A549 (cell line): ENCODE data around the gene IFI27L1. TPM values are rescaled to one million over a fixed set of nuclear protein-coding genes. Genes with fewer than 3 reads are reported as not detected.
"Not testable (repeated sequence)": the region's sequence is repeated elsewhere in the genome, so short reads cannot be mapped to it uniquely, and the experiment has no call there.

Source experiments
- ATAC-seq, 2 experiments: fragments of 200-7000 bp in 1 of 2; fragments of >200 bp in 1 of 2; cut with Nextera tagmentation in 1 of 2; cut with Tn5 transposase in 1 of 2; 3 replicates each; pipeline versions ENCODE4 v1.8.0 to v1.9.1; 2018 to 2020; ENCODE audit warnings: mild to moderate bottlenecking in 1 of 2, moderate library complexity in 1 of 2
- CTCF ChIA-PET: fragments of 300-600 bp; sonication (Branson Sonifier 250); formaldehyde crosslinking; extraction: SDS; loops from one replicate; lab custom pipeline; 2021; ENCODE audit warnings: antibody characterized with exemption, inconsistent platforms; lab: Yijun Ruan, JAX
- POLR2A ChIA-PET: fragments of 350-600 bp; formaldehyde crosslinking; extraction: SDS; loops from one replicate; lab custom pipeline; 2021; ENCODE audit warnings: antibody characterized with exemption, inconsistent platforms; lab: Yijun Ruan, JAX
- DNase-seq, 2 experiments: peaks; one replicate each; pipeline versions ENCODE4 v3.0.0 to v3.0.0-alpha.2; 2011 to 2016; ENCODE audit warnings: low read depth in 1 of 2, low spot score in 1 of 2
- FAIRE-seq: peaks from 2 replicates; lab custom pipeline; 2011; peaks lifted over from hg19 to GRCh38; lab: Jason Lieb, UNC
- H3K27ac ChIP-seq, 2 experiments: fragments of >200 bp; sonication (Bioruptor Twin); formaldehyde crosslinking; 3 replicates each; pipeline ENCODE4 v1.5.1; 2016 to 2017
- H3K4me1 ChIP-seq: fragments of >200 bp; sonication (Bioruptor Twin); formaldehyde crosslinking; 3 replicates; pipeline ENCODE4 v1.6.1; 2016
- H3K4me2 ChIP-seq: fragments of >200 bp; sonication (Bioruptor Twin); formaldehyde crosslinking; 3 replicates; pipeline ENCODE4 v1.6.1; 2016
- H3K4me3 ChIP-seq: fragments of >200 bp; sonication (Bioruptor Twin); formaldehyde crosslinking; 3 replicates; pipeline ENCODE4 v1.5.1; 2016
- H3K9me3 ChIP-seq: fragments of >200 bp; sonication (Bioruptor Twin); formaldehyde crosslinking; 3 replicates; pipeline ENCODE4 v1.6.1; 2016
- ATOH8 ChIP-seq: fragments of 250-450 bp; sonication (Bioruptor Pico); IDR thresholded peaks from 2 replicates; pipeline ENCODE4 v1.5.0; 2020; ENCODE audit warnings: low read depth, mild to moderate bottlenecking, moderate library complexity
- CBX8 ChIP-seq: fragments of 200-600 bp; sonication (generic); IDR thresholded peaks from 2 replicates; pipeline ENCODE4 v1.6.1; 2016
- CHD2 ChIP-seq: fragments of 150-350 bp; IDR thresholded peaks from 2 replicates; pipeline ENCODE4 v1.6.1; 2014; ENCODE audit warnings: low read length; ENCODE audit not compliant: partially characterized antibody
- ESRRA ChIP-seq: fragments of 150-350 bp; IDR thresholded peaks from 2 replicates; pipeline ENCODE4 v1.6.1; 2014; ENCODE audit warnings: mild to moderate bottlenecking, low read length, borderline replicate concordance
- FOSB ChIP-seq: fragments of 250-450 bp; sonication (Bioruptor Pico); IDR thresholded peaks from 2 replicates; pipeline ENCODE4 v1.5.0; 2020; ENCODE audit warnings: mild to moderate bottlenecking, moderate library complexity
- FOSL2 ChIP-seq, 2 experiments: fragments of 450-650 bp in 1 of 2; fragments of >200 bp in 1 of 2; sonication (Bioruptor Twin) in 1 of 2; formaldehyde crosslinking; IDR thresholded peaks; 2 replicates each; pipeline versions ENCODE4 v1.5.0 to v1.6.1; 2016 to 2020; ENCODE audit warnings: mild to moderate bottlenecking in 1 of 2, moderate library complexity in 1 of 2
- FOXS1 ChIP-seq: fragments of 250-450 bp; sonication (Bioruptor Pico); IDR thresholded peaks from 2 replicates; pipeline ENCODE4 v1.5.0; 2020; ENCODE audit warnings: mild to moderate bottlenecking, moderate library complexity
- HDAC2 ChIP-seq: fragments of 200-600 bp; sonication (generic); IDR thresholded peaks from 2 replicates; pipeline ENCODE4 v1.6.1; 2016
- HES2 ChIP-seq: fragments of >200 bp; sonication (Bioruptor Twin); formaldehyde crosslinking; IDR thresholded peaks from 2 replicates; pipeline ENCODE4 v1.6.1; 2016
- HMGXB4 ChIP-seq: fragments of 250-450 bp; sonication (Bioruptor Pico); IDR thresholded peaks from 2 replicates; pipeline ENCODE4 v1.5.0; 2021; ENCODE audit warnings: mild to moderate bottlenecking, moderate library complexity, borderline replicate concordance
- HOXB13 ChIP-seq: fragments of 250-450 bp; sonication (Bioruptor Pico); IDR thresholded peaks from 2 replicates; pipeline ENCODE4 v1.5.0; 2020; ENCODE audit warnings: low read depth, mild to moderate bottlenecking, moderate library complexity
- JUN ChIP-seq, 2 experiments: fragments of >200 bp; sonication (Bioruptor Twin); formaldehyde crosslinking; IDR thresholded peaks; 2 replicates in 1 of 2; 3 replicates in 1 of 2; pipeline ENCODE4 v1.6.1; 2016 to 2017
- MAX ChIP-seq: IDR thresholded peaks from 2 replicates; pipeline ENCODE4 v1.6.1; 2012
- MAZ ChIP-seq: fragments of 150-350 bp; IDR thresholded peaks from 2 replicates; pipeline ENCODE4 v1.6.1; 2014; ENCODE audit warnings: antibody characterized with exemption, low read depth, low read length, borderline replicate concordance
- PHF8 ChIP-seq: fragments of 200-600 bp; sonication (generic); IDR thresholded peaks from 2 replicates; pipeline ENCODE4 v1.6.1; 2016; ENCODE audit warnings: low read depth, mild to moderate bottlenecking, antibody characterized with exemption, moderate library complexity, borderline replicate concordance
- RAD21 ChIP-seq, 2 experiments: fragments of >200 bp in 1 of 2; sonication (Bioruptor Twin) in 1 of 2; formaldehyde crosslinking in 1 of 2; IDR thresholded peaks in 1 of 2; conservative IDR thresholded peaks in 1 of 2; 2 replicates in 1 of 2; 3 replicates in 1 of 2; pipeline ENCODE4 v1.6.1; 2012 to 2018; ENCODE audit warnings: inconsistent platforms in 1 of 2
- RFX5 ChIP-seq: fragments of 450-650 bp; IDR thresholded peaks from 2 replicates; pipeline ENCODE4 v1.7.1; 2014; ENCODE audit warnings: antibody characterized with exemption, mild to moderate bottlenecking, moderate library complexity
- SMC3 ChIP-seq: fragments of >200 bp; sonication (Bioruptor Twin); formaldehyde crosslinking; IDR thresholded peaks from 3 replicates; pipeline ENCODE4 v1.6.1; 2018; ENCODE audit warnings: inconsistent platforms
- TFCP2L1 ChIP-seq: fragments of 250-450 bp; sonication (Bioruptor Pico); IDR thresholded peaks from 2 replicates; pipeline ENCODE4 v1.5.0; 2021; ENCODE audit warnings: mild to moderate bottlenecking
- ZFP36 ChIP-seq: fragments of 450-650 bp; IDR thresholded peaks from 2 replicates; pipeline ENCODE4 v1.6.1; 2014; ENCODE audit warnings: borderline replicate concordance; ENCODE audit not compliant: partially characterized antibody
- WGBS: methylation state at CpG from one replicate; pipeline ENCODE4 v1.1.6; 2017; ENCODE audit errors: missing lambda C conversion rate; 5-methylcytosine and 5-hydroxymethylcytosine counted together
- polyA plus RNA-seq, 4 experiments: library from polyadenylated mRNA; depleted of rRNA in 3 of 4; stranded (reverse); fragments of >200 nt; fragmentation: RNase III in 1 of 4; extraction: RNeasy Plus Mini Kit Qiagen cat#74134 plus additional on column Dnase treatment in 1 of 4; gene quantifications; 2 replicates in 3 of 4; 3 replicates in 1 of 4; pipeline ENCODE4 v1.2.3, GENCODE V29; 2011 to 2017
- TF ChIP-seq, protein P1 (sequence below): fragments of 200-600 bp; sonication (generic); IDR thresholded peaks from 2 replicates; pipeline ENCODE4 v1.6.1; 2016; ENCODE audit warnings: antibody characterized with exemption, mild to moderate bottlenecking, moderate library complexity

The IFI27L1 gene
- polyA plus RNA-seq, 2 of the 4 experiments (the other 2 are of a cell fraction) = 15.9 to 28.0 TPM

DNA sequence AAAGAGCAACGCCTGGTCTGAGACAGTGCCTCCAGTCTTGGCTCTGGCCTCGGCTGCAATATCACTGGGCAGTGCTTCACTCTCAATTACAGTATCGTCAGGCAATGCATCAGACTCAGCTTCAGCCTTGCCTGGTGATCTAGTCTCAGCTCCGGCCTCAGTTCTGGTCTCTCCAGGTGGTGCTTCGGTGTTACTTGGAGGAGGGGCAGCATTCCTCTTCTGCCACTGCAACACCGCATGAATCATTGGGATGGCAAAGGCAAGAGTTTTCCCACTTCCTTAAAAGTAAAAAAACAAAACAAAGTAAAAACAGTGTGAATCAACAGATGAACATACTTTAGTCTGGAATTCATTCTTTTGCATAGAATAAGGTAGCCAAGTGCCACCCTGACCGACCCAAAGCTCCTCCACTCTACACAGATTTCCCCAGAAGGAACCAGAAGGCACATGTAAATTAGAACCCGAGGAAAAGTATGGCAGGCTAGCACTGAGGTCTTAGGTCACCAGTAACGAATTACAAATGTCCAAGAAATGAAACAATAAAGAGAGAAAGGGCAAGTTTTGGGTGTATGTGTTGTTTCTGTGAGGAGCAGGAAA is 18.7 kb upstream of the IFI27L1 start:
- Histone ChIP-seq H3K27ac (no peak overlapping the region), H3K4me1 (peaks cover 18% of the 10 kb centered on the region), H3K4me2 (no peak overlapping the region), H3K9me3 (peaks cover 3% of the 10 kb centered on the region; the same call in 1 of the 3 replicates), H3K4me3 (no peak overlapping the region)
- CTCF ChIA-PET = interaction anchor here (1.5 kb wide), 1 partner anchor 16 kb away, joined by 5 read pairs; no protein-coding TSS in a partner anchor
- POLR2A ChIA-PET = no interaction called here
- FAIRE-seq (no peak), DNase-seq (no peak), ATAC-seq (no peak)
- TF ChIP-seq FOSL2 (IDR thresholded peaks at IDR 0.05) = no peak
- TF ChIP-seq FOSL2 (CRISPR knock-in tag; IDR thresholded peaks at IDR 0.05) = no peak
- 85% methylated on average over 9 of the region's 9 CpGs for whole genome bisulfite sequencing

GRCh38 chr14:94066089-94066676 is 14.9 kb upstream of the IFI27L1 start:
- Histone ChIP-seq H3K4me1 (peaks cover 18% of the 10 kb centered on the region), H3K27ac (peak overlapping the region in 1 of 2 experiments; percentile 50; a peak in 2 of 6 replicates), H3K9me3 (peaks cover 29% of the 10 kb centered on the region), H3K4me3 (no peak overlapping the region), H3K4me2 (peak overlapping the region; percentile 52)
- ATAC-seq (no peak; a peak in 2 of 6 replicates), FAIRE-seq (no peak), DNase-seq (peak in 1 of 2 experiments; percentile 12)
- 72% methylated on average over 7 of the region's 8 CpGs for WGBS
- CTCF ChIA-PET = interaction anchor here (0.9 to 1.5 kb wide), 3 partner anchors 13 to 71 kb away, joined by 3 to 4 read pairs (median 4); no protein-coding TSS in a partner anchor
- TF ChIP-seq TFCP2L1 (CRISPR knock-in tag) = no peak
- TF ChIP-seq RFX5 = no peak
- TF ChIP-seq HES2 = no peak
- TF ChIP-seq MAX = no peak
- TF ChIP-seq RAD21 (conservative IDR thresholded peaks at IDR 0.05 in 1 of 2, IDR thresholded peaks at IDR 0.05 in 1 of 2) = no peak
- no peak for TF ChIP-seq FOXS1 (CRISPR knock-in tag)
- no peak for TF ChIP-seq CBX8
- no peak for TF ChIP-seq ZFP36
- TF ChIP-seq JUN (IDR thresholded peaks at IDR 0.05) = no peak
- TF ChIP-seq HMGXB4 (CRISPR knock-in tag) = no peak
- TF ChIP-seq ESRRA = no peak
- no peak for TF ChIP-seq FOSB (CRISPR knock-in tag)
- no peak for TF ChIP-seq CHD2
- POLR2A ChIA-PET = no interaction called here

DNA sequence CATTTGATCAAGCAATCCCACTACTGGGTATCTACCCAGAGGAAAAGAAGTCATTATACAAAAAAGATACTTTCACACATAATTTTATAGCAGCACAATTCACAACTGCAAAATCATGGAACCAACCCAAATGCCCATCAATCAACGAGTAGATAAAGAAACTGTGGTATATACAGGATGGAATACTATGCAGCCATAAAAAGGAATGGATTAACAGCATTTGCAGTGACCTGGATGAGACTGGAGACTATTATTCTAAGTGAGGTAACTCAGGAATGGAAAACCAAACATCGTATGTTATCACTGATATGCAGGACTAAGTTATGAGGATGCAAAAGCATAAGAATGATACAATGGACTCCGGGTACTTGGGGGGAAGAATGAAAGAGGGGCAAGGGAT is 9.0 kb upstream of the IFI27L1 start:
- 86% methylated on average over 3 of the region's 3 CpGs for WGBS
- H3K4me3 ChIP-seq, POLR2A ChIA-PET, H3K27ac ChIP-seq, H3K4me2 ChIP-seq, FAIRE-seq, DNase-seq, ATAC-seq, CTCF ChIA-PET, H3K4me1 ChIP-seq: not testable (repeated sequence)
- H3K9me3 ChIP-seq = peaks cover 78% of the 10 kb centered on the region

DNA sequence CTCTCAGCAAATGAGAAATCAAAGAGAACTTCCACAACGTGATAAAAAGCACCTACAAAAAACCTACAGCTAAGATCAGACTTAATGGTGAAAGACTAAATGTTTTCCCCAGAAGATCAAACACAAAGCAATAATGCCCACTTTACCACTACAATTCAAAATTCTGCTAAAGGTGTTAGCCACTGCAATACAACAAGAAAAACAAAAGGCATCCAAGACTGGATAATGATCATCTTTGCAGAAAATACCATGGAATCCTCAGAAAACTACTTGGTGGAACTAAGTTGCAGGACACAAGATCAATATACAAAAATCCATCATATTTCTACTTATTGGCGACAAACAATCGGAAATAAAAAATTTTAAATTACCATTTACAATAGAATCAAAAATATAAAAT is 6.6 kb upstream of the IFI27L1 start:
- ATAC-seq (no peak), DNase-seq (no peak), FAIRE-seq (no peak)
- ChIA-PET POLR2A (no interaction called here), CTCF (interaction anchor here (0.7 kb wide), 1 partner anchor 55 kb away, joined by 3 read pairs; no protein-coding TSS in a partner anchor)
- Histone ChIP-seq H3K27ac (no peak overlapping the region), H3K4me2 (no peak overlapping the region), H3K4me1 (peaks cover 3% of the 10 kb centered on the region), H3K4me3 (no peak overlapping the region), H3K9me3 (peaks cover 60% of the 10 kb centered on the region)
- 96% methylated on average over 3 of the region's 3 CpGs for WGBS
- no peak for TF ChIP-seq FOXS1 (CRISPR knock-in tag)
- TF ChIP-seq, protein P1, sequence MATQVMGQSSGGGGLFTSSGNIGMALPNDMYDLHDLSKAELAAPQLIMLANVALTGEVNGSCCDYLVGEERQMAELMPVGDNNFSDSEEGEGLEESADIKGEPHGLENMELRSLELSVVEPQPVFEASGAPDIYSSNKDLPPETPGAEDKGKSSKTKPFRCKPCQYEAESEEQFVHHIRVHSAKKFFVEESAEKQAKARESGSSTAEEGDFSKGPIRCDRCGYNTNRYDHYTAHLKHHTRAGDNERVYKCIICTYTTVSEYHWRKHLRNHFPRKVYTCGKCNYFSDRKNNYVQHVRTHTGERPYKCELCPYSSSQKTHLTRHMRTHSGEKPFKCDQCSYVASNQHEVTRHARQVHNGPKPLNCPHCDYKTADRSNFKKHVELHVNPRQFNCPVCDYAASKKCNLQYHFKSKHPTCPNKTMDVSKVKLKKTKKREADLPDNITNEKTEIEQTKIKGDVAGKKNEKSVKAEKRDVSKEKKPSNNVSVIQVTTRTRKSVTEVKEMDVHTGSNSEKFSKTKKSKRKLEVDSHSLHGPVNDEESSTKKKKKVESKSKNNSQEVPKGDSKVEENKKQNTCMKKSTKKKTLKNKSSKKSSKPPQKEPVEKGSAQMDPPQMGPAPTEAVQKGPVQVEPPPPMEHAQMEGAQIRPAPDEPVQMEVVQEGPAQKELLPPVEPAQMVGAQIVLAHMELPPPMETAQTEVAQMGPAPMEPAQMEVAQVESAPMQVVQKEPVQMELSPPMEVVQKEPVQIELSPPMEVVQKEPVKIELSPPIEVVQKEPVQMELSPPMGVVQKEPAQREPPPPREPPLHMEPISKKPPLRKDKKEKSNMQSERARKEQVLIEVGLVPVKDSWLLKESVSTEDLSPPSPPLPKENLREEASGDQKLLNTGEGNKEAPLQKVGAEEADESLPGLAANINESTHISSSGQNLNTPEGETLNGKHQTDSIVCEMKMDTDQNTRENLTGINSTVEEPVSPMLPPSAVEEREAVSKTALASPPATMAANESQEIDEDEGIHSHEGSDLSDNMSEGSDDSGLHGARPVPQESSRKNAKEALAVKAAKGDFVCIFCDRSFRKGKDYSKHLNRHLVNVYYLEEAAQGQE = no peak
- TF ChIP-seq FOSB (CRISPR knock-in tag) = no peak
- TF ChIP-seq PHF8 = no peak
- TF ChIP-seq JUN (IDR thresholded peaks at IDR 0.05) = no peak
- TF ChIP-seq CBX8 = no peak
- no peak for TF ChIP-seq SMC3
- TF ChIP-seq HDAC2 = no peak
- no peak for TF ChIP-seq MAZ
- TF ChIP-seq HOXB13 = no peak
- TF ChIP-seq ZFP36 = no peak
- TF ChIP-seq ATOH8 = no peak
